Measurements from ENCODE around the gene ARF6.

DNA sequence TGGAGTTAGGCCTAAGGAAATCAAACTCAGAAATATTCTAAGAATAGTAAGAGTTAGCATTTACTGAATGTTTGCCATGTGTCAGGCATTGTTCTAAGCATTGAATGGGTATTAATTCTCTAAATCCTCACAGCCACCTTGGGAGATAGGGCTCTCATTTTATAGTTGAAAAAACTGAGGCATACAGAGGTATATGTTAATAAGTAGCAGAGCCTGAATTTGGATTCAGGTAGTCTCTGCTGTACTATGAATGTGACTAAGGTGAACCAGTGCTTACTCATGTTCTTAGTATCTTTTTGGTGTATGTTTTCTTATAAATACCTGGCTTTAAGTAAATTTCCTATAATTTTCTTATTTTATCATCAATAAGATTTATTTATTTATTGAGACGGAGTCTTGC lies 8.1 kb downstream of the ARF6 start:
- TF ChIP-seq, protein P1, sequence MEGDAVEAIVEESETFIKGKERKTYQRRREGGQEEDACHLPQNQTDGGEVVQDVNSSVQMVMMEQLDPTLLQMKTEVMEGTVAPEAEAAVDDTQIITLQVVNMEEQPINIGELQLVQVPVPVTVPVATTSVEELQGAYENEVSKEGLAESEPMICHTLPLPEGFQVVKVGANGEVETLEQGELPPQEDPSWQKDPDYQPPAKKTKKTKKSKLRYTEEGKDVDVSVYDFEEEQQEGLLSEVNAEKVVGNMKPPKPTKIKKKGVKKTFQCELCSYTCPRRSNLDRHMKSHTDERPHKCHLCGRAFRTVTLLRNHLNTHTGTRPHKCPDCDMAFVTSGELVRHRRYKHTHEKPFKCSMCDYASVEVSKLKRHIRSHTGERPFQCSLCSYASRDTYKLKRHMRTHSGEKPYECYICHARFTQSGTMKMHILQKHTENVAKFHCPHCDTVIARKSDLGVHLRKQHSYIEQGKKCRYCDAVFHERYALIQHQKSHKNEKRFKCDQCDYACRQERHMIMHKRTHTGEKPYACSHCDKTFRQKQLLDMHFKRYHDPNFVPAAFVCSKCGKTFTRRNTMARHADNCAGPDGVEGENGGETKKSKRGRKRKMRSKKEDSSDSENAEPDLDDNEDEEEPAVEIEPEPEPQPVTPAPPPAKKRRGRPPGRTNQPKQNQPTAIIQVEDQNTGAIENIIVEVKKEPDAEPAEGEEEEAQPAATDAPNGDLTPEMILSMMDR (IDR thresholded peaks at IDR 0.05; ENCODE audit: low read depth, low read length): no peak
- no peak for TF ChIP-seq EZH2phosphoT487 (IDR thresholded peaks at IDR 0.05; ENCODE audit: low read depth)
